GM12891 (cell line): ENCODE measurements around the gene MON2.

Source experiments
- POLR2A ChIP-seq: IDR thresholded peaks from 2 replicates; pipeline ENCODE4 v1.6.1; 2011; ENCODE audit warnings: low read depth, low read length, control low read depth
- POLR2AphosphoS5 ChIP-seq: IDR thresholded peaks from 2 replicates; pipeline ENCODE4 v1.6.1; 2011; ENCODE audit warnings: low read depth, low read length, control low read depth
- POU2F2 ChIP-seq: IDR thresholded peaks from 2 replicates; pipeline ENCODE4 v1.6.1; 2011; ENCODE audit warnings: low read depth, mild to moderate bottlenecking, control low read depth, low read length, moderate library complexity
- SPI1 ChIP-seq: IDR thresholded peaks from 2 replicates; pipeline ENCODE4 v1.6.1; 2011; ENCODE audit warnings: low read depth, low read length, control low read depth
- TAF1 ChIP-seq: IDR thresholded peaks from 2 replicates; pipeline ENCODE4 v1.6.1; 2011; ENCODE audit warnings: low read depth, low read length, control low read depth

GRCh38 chr12:62466594-62467491 is at the start of gene MON2:
- peak; percentile 96 for TF ChIP-seq POLR2A
- peak; percentile 92 for TF ChIP-seq TAF1
- TF ChIP-seq POLR2AphosphoS5, result peak; percentile 89
- TF ChIP-seq SPI1, result 0 out of 2 replicates have a peak, but pooled peaks have one; percentile 3
- peak; percentile 79 for TF ChIP-seq POU2F2
